IPS-18c (cell line): ENCODE results near the gene TPST1.

Experiments
- H3K4me3 ChIP-seq: 2 replicates; pipeline ENCODE4 v1.7.0; 2013; ENCODE audit warnings: low read depth, mild to moderate bottlenecking, low read length, moderate library complexity; ENCODE audit not compliant: insufficient read depth
- H3K9me3 ChIP-seq: one replicate; pipeline ENCODE4 v1.6.1; 2013; ENCODE audit warnings: mild to moderate bottlenecking, low read length, moderate library complexity; ENCODE audit not compliant: control insufficient read depth, insufficient read depth

Gene TPST1

DNA sequence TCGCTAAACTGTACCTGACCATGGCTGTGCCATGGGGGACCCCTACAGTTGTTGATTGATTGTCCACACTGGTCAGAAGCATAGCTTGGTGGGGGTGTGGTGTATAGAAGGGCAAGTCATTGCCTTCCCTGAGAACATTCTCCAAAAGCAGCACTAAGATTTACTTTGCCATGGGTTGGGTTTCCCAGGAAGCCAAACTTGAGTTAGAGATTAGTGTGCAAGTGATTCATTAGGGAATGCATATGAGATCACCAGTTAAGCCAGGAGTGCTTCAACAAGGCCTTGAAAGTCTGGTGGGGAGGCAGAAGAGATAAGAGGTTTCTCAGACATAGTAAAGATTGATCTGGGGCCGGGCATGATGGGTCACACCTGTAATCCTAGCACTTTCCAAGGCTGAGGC, 21.4 kb upstream of the TPST1 start:
- H3K4me3 ChIP-seq: no peak overlapping the region
- H3K9me3 ChIP-seq: no peaks in the 10 kb centered on the region

DNA sequence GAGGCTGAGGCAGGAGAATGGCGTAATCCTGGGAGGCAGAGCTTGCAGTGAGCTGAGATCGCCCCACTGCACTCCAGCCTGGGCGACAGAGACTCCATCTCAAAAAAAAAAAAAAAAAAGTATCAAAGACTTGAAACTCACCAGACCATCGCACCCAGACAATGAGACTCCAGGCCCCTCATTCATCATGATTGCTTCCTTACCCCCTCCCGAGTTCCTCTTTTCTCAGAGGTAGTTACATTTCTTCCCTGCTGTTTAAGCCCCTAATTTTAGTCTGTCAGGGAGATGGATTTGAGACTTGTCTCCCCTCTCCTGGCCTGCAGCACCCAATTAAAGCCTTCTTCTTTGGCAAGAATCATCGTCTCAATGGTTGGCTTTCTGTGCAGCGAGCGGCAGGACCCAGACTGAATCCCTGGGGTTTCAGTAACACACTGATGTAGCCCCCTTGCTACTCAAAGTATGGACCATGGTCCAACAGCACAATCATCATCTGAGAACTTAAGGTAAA, 19.4 kb upstream of the TPST1 start:
- Histone ChIP-seq H3K4me3 (no peak overlapping the region), H3K9me3 (no peaks in the 10 kb centered on the region)

DNA sequence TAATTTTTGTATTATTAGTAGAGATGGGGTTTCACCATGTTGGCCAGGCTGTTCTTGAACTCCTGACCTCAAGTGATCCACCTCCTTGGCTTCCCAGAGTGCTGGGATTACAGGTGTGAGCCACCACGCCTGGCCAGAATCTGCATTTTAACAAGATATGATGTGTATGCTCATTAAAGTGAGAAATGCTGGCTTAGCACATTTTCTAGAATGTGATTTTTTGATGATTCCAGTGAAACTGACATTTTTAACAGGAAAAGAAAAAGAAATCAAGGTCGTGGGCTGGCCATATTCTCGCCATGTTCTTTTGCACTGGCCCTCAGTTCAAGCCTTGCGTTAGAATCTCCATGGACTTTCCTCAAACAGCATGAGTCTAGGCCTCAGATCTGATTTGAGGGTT, 18.1 kb upstream of the TPST1 start:
- Histone ChIP-seq H3K9me3 (no peaks in the 10 kb centered on the region), H3K4me3 (no peak overlapping the region)

DNA sequence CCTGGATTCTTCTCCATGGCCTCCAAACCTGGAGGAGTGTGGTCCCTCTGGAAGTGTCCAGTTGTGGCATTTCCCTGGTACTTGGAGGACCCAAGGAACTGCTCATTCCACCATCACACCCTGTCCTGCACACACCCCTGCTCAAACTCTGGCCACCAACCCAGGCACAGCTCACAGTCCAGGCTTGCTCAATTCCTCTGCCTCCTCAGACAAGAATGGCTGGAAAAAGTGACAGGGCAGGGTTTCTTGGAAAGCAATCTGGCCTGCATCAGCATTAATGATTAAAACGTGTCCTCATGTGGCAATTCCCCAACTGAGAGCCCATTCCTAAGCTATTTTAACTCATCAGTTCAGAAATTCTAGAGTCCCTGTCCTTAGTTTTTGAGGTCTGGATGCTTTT, 17.2 kb upstream of the TPST1 start:
- H3K9me3 ChIP-seq: no peaks in the 10 kb centered on the region
- H3K4me3 ChIP-seq: no peak overlapping the region

DNA sequence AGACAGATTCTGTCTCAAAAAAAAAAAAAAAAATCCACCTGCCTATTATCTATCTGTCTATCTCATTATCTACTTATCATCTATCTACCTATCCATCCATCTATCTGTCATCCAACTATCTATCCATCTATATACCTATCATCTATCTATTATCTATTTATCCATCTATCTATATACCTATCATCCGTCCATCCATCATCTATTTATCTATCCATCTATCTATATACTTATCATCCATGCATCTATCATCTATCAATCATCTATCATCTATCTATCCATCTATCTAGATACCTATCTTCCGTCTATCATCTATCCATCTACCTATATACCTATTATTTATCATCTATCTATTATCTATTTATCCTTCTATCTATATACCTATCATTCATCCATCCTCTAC, 16.5 kb upstream of the TPST1 start:
- Histone ChIP-seq H3K4me3 (no peak overlapping the region), H3K9me3 (no peaks in the 10 kb centered on the region)

DNA sequence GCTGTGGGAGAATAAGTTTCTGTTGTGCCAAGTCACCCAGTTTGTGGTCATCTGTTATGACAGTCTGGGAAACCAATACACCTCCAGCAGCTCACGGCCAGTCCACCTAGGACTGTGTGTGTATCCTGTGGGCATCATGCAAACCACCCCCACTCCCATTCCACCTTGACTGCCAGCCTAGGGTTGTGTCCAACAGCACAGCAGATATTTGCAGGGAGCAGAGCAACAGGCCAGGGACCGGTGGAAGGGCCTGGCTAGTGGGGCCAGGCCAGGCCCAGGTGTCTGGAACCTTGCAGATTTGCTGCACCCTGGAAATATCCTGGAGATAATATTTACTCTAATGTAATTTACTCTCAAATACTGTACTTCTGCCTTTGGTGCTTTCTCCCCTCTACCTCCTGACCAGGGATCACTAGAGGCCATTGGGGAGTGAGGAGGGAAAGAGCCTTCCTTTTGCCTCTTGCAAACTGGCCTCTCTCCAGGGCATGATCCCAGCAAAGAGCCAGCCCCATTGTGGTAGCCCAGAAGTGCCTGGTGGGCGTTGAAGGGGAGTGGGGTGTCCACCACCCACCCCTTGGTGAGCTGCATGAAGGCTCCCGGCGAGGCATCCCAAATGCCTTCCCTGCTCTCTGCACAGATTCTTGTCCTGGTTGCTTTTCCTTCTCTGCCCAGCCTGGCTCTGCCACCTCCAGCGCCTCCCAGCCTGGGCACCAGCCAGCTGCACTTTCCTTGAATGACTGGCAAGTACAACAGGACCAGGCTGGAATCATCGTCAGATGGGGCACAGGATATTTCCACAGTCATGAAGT, 15.2 kb upstream of the TPST1 start:
- Histone ChIP-seq H3K4me3 (no peak overlapping the region), H3K9me3 (no peaks in the 10 kb centered on the region)

DNA sequence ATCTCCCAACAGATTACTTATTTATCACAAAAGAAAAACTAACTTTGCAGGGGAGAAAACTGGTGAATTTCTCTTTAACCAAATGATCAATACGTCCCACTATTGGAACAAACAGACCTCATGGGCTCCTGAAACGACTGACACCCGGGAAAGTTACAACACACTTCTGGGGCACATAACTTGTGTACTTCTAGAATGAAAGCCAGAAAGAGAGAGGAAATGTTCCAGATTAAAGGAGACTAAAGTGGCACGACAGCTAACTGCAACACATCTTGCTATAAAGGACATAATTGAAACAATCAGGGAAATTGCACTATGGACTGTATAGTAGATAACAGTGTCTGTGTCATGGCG, 14.7 kb upstream of the TPST1 start:
- H3K4me3 ChIP-seq: no peak overlapping the region
- H3K9me3 ChIP-seq: no peaks in the 10 kb centered on the region

DNA sequence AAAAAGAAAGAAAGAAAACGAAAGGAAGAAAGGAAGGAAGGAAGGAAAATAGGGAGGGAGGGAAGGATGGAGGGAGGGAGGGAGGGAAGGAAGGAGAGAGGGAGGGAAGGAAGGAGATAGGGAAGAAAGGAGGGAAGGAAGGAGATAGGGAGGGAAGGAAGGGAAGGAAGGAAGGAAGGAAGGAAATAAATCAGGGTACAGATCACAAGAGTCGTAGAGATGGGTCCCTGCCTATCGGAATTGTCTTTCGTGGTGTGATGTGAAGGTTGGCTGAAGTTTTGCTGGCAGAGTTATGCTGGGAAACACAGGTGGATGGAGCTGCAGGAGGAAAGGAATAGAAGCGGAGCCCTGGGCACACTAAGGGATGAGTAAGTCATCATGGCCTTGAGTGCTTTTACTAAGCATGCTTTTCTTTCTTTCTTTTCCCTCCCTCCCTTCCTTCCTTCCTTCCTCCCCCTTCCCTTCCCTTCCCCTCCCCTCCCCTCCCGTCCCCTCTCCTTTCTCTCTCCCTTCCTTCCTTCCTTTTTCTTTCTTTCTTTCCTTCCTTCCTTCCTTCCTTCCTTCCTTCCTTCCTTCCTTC, 11.9 kb upstream of the TPST1 start:
- Histone ChIP-seq H3K9me3 (no peaks in the 10 kb centered on the region), H3K4me3 (no peak overlapping the region)

DNA sequence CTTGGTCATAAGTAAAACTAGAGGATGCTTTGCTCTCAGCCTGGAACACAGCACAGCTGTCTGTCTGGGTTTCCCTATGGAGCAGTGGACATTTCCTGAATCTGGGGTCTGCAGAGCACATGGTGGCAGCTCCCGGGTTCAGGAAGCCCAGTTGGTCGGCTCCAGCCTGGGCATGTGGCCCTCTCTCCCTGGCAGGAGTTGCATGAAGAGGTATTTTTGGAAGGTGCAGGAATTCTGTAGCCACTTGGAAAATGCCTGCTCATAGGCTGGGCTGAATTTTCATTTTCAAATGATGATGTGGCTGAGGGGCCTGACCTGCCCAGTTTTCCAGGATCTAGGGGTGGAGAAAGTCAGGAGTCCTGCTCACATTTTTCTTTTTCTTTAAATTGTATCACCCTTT, 6.7 kb upstream of the TPST1 start:
- no peak overlapping the region for H3K4me3 ChIP-seq
- H3K9me3 ChIP-seq: no peaks in the 10 kb centered on the region

DNA sequence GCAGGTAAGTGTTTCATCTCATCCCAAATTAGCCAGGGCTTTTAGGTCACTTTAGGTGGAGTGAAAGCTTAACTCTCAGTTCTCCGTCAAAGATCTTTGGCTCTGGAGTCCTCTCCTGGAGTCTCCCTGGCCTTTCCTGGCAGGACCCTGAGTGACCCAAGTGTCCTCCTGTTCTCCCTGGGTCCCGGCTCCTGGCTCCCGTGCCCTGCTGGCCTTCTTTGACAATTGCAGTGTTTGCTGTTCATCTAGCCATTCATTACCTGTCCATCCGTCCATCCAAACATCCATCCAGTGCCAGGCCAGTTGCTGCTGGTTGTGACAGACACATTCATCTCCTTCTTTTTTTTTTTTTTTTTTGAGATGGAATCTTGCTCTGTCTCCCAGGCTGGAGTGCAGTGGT, 6.2 kb upstream of the TPST1 start:
- Histone ChIP-seq H3K9me3 (no peaks in the 10 kb centered on the region), H3K4me3 (no peak overlapping the region)

DNA sequence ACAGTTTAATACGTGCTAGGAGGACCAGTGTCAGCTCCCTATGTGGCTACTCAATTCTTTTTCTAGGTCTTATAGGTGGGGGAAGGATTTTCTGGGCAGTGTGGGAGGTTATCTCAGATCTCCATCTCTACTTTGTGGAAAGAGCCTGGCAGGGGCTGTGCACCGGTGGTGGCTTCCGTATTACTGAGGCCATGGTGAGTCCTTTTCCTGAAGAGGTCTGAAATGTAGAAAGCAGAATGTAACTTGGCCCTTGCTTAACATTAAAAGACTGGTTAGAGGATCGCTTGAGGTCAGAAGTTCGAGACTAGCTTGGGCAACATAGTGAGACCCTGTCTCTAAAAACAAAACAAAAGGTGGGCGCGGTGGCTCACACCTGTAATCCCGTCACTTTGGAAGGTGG, 2.7 kb upstream of the TPST1 start:
- no peak overlapping the region for H3K4me3 ChIP-seq
- H3K9me3 ChIP-seq: no peaks in the 10 kb centered on the region

DNA sequence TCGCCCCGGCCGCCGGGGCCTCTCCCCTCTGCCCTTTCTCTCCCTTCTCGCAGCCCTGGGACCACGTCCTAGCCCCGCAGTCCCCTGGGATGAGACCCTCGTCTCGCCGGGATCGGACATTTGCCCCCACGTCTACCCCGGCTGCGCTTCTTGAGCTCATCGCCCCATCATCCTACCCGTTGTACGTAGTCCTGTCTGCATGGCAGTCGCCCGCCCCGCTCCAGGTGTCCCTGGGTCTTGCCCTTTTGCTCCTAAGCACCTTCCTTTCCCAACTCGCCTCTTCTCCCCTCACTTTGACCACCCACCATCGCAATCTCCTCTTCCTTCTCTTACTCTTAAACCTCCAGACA, 582 bp downstream of the TPST1 start:
- Histone ChIP-seq H3K9me3 (no peaks in the 10 kb centered on the region), H3K4me3 (peak overlapping the region; percentile 87)

DNA sequence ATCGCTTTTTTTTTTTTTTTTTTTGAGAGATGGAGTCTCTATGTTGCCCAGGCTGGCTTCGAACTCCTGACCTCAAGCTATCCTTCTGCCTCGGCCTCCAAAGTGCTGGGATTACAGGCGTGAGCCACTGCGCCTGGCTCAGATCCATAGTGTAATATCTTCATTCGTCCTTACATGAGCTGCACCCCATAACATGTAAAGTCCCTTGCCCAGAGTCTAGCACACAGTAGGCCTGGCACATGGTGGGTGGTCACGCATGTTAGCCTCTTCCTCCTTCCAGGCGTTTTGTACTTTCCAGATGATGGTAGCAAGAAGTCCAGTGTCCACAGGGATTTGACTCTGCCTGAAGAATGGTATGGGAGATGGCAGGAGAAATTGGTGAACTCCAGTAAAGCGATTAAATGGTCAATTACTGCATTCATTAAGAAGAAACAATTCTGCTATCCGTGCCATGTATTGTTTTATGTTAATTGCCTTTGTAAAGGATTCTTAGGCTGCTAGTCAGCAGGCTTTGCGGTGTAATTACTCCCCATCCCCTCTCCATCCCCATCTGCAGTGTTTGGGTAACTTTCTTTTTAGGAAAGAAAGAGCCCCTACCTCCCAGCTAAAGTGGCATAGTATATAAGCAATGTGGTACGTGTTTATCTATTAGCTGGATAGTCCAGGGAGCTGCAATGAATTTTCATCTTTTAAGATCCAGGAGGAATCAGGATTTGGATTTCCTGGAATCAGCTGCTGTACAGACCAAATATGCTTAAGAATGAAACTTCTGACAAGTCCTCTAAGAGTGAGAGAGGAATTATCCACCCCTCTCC, 1.2 kb downstream of the TPST1 start:
- Histone ChIP-seq H3K4me3 (peak overlapping the region; percentile 87), H3K9me3 (no peaks in the 10 kb centered on the region)

DNA sequence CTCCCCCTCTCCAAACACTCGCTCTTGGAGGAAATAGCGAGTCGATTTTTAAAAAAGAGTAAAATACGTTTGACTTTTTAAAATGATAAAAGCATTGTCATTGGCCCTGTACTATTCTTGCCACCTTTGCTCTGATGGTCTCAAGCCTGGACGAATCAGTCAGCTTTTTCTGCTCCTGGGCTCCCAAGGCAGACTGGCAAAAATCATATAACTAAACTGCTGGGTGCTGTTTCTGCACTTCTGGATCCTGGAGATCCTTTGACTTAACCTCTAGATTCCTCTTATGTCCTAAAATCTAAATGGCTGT, 1.8 kb downstream of the TPST1 start:
- no peaks in the 10 kb centered on the region for H3K9me3 ChIP-seq
- H3K4me3 ChIP-seq: no peak overlapping the region

DNA sequence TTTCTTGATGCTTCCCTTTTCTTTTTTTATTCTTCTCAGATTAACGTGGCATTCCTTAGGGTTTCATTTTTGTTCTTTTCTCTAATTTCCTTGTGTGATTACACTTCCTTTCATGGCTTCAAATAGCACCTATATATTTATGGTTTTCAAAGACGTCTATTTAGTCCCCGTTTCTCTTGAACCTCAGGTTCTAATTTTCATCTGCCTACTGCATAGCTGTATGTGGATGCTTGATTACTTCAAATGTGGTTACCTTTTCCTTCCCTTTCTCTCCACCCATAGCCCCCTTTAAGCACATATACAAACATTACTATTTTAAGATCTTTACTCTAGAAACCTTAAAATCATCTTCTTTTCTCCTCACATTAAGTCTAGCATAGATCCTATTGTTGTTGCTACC, 2.4 kb downstream of the TPST1 start:
- no peak overlapping the region for H3K4me3 ChIP-seq
- no peaks in the 10 kb centered on the region for H3K9me3 ChIP-seq

DNA sequence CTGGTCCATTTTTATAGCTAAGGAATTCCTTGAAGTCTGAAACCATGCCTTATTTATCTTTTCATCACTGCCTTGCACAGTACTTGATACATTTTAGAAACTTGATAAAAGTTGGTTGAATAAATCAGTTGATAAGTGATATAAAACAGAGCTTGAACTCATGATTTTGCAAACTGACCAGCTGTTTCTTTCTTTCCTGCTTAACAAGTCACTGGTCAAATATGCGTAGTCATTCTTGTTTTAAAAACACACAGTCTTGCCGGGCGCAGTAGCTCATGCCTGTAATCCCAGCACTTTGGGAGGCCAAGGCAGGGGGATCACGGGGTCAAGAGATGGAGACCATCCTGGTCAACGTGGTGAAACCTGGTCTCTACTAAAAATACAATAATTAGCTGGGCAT, 6.3 kb downstream of the TPST1 start:
- H3K9me3 ChIP-seq: no peaks in the 10 kb centered on the region
- H3K4me3 ChIP-seq: no peak overlapping the region

DNA sequence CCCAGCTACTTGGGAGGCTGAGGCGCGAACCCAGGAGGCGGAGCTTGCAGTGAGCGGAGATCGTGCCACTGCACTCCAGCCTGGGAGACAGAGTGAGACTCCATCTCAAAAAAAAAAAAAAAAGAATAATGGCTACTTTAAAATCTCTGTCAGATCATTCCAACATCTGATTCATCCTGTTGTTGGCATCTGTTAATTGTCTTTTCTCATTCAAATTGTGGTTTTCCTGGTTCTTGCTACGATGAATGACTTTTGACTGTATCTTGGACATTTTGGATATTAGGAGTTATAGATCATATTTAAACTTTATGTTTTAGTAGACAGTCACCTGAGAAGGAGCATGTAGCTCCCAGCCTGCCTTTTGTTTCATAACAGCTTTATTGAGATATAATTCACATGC, 8.5 kb downstream of the TPST1 start:
- H3K4me3 ChIP-seq: no peak overlapping the region
- no peaks in the 10 kb centered on the region for H3K9me3 ChIP-seq

DNA sequence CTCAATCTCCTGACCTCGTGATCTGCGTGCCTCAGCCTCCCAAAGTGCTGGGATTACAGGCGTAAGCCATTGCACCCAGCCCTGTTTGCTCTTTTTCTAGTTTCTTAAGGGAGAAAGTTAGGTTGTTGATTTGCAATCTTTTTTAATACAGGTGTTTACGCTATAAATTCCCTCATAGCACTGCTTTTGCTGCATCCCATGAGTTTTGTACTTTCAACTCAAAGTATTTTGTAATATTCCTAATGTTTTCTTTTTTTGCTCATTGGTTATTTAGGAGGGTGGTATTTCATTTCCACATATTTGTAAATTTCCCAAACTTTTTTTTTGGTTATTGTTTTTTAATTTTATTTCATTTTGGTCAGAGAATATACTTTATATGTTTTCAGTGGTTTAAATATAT, 11.6 kb downstream of the TPST1 start:
- H3K9me3 ChIP-seq: no peaks in the 10 kb centered on the region
- H3K4me3 ChIP-seq: no peak overlapping the region
